GM13976 (cell line): ENCODE measurements around the gene NSD2.

ENCODE experiments used
- DNase-seq: peaks from one replicate; pipeline ENCODE4 v3.0.0; 2012; ENCODE audit warnings: low spot score
- CTCF ChIP-seq: IDR thresholded peaks from 2 replicates; pipeline ENCODE4 v1.5.1; 2012; ENCODE audit warnings: borderline replicate concordance, mild to moderate bottlenecking; ENCODE audit not compliant: insufficient read depth; ENCODE audit errors: extremely low read depth, missing control alignments, control extremely low read depth
- in situ Hi-C: fragments of 300-500 bp; cut with MboI; formaldehyde crosslinking; loops from one replicate; pipeline ENCODE4 v1.12.0; 2022; ENCODE audit warnings: low sequenced_read_pairs, mixed read lengths, inconsistent platforms; ENCODE audit not compliant: unreplicated experiment

Gene NSD2

GRCh38 chr4:1825326-1825725 is 45.9 kb upstream of the NSD2 start:
- in situ Hi-C loops: no loop called here
- TF ChIP-seq CTCF: no peak
- no peak for DNase-seq

GRCh38 chr4:1826531-1827350 is 44.5 kb upstream of the NSD2 start:
- DNase-seq: no peak
- in situ Hi-C loops: no loop called here
- TF ChIP-seq CTCF: no peak

GRCh38 chr4:1830234-1830633 is 41.0 kb upstream of the NSD2 start:
- no peak for TF ChIP-seq CTCF
- DNase-seq: no peak
- in situ Hi-C loops: no loop called here

GRCh38 chr4:1830642-1831228 is 40.5 kb upstream of the NSD2 start:
- no peak for DNase-seq
- in situ Hi-C loops: no loop called here
- no peak for TF ChIP-seq CTCF

GRCh38 chr4:1831331-1831730 is 39.9 kb upstream of the NSD2 start:
- no peak for TF ChIP-seq CTCF
- in situ Hi-C loops: no loop called here

GRCh38 chr4:1832690-1833089 is 38.5 kb upstream of the NSD2 start:
- in situ Hi-C loops: no loop called here
- no peak for TF ChIP-seq CTCF
- no peak for DNase-seq

More at GRCh38 chr4:1831331-1831730, 39.9 kb upstream of the NSD2 start:
- DNase-seq: no peak
